ENCODE results near the gene NOD1.
"Not testable (repeated sequence)": the region's sequence is repeated elsewhere in the genome, so short reads cannot be mapped to it uniquely, and the experiment has no call there.

Gene NOD1, protein sequence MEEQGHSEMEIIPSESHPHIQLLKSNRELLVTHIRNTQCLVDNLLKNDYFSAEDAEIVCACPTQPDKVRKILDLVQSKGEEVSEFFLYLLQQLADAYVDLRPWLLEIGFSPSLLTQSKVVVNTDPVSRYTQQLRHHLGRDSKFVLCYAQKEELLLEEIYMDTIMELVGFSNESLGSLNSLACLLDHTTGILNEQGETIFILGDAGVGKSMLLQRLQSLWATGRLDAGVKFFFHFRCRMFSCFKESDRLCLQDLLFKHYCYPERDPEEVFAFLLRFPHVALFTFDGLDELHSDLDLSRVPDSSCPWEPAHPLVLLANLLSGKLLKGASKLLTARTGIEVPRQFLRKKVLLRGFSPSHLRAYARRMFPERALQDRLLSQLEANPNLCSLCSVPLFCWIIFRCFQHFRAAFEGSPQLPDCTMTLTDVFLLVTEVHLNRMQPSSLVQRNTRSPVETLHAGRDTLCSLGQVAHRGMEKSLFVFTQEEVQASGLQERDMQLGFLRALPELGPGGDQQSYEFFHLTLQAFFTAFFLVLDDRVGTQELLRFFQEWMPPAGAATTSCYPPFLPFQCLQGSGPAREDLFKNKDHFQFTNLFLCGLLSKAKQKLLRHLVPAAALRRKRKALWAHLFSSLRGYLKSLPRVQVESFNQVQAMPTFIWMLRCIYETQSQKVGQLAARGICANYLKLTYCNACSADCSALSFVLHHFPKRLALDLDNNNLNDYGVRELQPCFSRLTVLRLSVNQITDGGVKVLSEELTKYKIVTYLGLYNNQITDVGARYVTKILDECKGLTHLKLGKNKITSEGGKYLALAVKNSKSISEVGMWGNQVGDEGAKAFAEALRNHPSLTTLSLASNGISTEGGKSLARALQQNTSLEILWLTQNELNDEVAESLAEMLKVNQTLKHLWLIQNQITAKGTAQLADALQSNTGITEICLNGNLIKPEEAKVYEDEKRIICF

DNA sequence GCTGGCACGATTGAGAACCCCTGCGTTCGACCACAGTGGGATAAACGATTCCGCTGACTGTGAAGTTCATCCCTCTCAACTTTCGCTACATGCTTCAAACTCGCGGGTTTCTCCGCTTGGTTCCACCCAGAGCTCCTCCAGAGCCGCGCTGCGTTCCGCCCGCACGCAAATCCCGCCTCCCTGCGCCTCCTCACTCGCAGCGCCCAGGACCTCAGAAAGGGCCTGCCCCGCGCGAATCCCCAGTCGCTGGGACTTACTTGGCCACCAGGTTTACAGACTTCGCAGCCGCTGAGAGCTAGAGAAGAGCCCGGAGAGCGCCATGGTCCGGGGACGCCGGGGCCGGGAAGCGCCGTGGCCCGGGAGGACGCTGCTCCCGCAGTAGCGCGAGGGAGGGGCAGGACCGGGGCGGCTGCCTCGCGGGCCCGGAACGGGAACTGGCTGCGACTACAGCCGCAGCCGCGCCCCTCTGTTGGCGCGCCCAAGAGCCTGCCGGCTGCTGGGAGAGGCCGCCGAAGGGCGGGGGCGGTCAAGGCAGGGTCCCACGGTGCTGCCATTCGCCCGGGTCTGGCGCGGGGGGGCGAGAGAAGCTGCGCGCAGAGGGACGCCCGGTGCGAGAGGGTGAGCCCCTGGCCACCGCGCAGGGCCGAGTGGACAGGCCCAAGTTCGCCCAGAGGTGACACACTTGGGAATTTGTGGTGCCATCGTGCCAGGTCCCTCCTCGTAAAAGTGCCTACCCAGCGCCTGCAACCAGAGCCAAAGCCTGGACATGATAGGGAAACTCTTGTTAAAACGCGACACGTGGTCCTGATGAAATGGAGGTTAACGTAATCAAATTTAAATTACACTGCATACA lies at the start of gene NOD1:
Gene NOD1, minus strand, starts transcription at position 436 of the 853 bp plus-strand sequence. CDS start 21,863 bp downstream, outside the sequence.
- DNase-seq (ENCODE audit: low read depth in 2 of 2): peak; percentile 33 to 42

DNA sequence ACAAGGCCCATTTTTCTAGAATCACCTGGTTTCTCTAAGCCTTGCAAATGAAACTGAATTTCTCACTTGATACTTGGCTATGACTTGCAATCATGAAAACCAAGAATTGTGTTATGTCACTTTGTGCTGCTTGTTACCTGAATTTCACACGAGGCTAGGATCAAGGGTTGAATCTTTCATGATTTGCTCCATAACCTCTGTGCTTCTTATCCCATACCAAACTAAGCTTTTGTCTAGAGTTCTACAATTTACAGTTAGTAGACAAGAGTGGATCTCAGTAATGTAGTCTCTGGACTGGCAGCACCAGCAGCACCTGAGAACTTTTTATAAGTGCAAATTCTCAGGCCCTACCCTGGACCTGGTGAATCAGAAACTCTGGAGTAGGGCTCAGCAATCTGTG lies 48.7 kb upstream of the NOD1 start:
- DNase-seq (ENCODE audit: low read depth in 2 of 2): not testable (repeated sequence)

DNA sequence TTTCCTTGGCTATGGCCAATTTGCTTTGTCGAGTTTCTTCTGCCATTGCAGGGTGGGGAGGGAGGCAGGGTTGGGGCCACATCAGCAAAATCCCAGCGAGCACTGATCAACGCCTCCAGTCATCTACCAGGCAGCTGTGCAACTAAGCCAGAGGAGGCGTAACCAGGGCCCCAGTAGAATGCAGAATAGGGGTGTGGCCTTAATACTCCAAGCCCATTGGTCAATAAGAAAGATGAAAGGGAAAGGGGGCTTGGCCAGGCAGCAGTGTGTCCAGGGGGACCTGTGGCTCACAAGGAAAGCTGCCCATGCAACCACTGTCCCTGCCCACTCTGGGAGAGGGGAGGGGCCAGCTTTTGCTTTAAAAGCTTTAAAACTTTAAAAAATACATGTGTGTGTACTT lies 47.6 kb upstream of the NOD1 start:
- DNase-seq (ENCODE audit: low read depth in 2 of 2): no peak

DNA sequence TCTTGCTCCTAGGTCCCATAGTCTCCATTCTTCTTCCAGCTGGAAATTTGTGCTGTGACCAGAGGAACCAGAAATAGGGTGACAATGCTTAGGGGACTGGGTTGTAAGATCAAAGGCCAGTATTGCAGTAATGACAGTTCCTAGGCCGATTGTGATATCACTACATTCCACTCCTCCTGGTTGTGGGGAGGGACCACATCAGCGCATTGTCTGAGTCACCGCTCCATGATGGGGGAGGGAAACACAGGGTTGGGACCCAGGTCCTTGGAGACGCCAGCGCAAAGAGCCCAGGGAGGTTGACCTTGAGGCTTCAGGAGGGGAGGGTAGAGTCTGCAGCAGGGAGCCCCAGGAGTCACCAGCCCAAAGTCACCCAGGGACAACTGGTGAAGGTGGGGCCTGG lies 46.8 kb upstream of the NOD1 start:
- DNase-seq (ENCODE audit: low read depth in 2 of 2): no peak

DNA sequence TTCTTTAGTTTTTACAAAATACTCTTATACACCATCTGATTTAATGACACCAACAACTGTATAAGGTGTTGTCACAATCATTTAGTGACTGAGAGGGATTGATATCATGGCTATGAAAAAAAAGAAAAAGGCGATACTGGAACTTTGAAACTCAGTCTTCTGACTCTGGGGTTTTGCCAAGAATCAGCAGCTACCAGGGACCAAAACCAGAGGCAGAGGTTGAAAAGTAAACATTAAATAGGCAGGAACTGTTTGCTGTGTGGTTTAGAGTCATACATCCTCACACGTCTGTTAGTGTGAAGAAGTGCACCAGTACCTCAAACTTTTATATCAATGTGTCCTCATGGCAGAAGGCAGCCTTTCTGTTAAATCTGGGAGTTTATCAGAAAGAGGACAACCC lies 46.0 kb upstream of the NOD1 start:
- DNase-seq (ENCODE audit: low read depth in 2 of 2): no peak

DNA sequence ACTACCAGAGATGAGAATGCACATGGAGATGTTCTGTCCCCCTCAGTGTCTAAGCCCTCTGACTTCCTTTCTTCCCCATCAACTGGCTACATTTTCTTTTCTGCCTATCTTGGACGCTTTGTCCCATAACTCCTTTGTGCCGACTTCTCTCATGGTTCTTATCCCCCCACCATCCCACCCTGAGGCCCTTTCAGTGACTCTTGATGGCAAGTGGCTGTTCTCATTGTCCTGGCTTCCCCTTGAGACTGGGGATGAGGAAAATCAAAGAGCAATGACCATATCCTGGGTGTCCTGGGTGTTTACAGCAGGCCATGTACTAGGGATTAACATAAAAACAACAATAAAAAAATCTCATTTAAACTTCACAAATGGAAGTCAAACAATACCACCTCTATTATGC lies 44.9 kb upstream of the NOD1 start:
- DNase-seq (ENCODE audit: low read depth in 2 of 2): no peak

DNA sequence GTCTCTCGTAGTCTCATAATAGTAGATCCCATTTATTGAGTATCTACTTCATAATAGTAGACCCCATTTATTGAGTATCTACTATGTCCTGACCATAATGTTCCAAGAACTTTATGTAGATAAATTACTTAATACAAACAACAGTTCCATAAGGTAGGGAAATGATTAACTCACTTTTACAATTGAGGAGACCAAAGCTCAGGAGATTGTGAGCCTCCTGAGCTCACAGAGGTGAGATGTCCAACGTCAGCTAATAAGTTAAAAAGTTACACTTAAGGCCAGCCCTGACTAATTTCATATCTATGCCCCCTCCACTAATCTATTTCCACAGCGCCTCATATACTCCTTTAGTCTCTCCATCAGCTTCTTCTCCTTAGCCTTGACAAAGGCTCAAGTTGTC lies 43.6 kb upstream of the NOD1 start:
- DNase-seq (ENCODE audit: low read depth in 2 of 2): no peak

DNA sequence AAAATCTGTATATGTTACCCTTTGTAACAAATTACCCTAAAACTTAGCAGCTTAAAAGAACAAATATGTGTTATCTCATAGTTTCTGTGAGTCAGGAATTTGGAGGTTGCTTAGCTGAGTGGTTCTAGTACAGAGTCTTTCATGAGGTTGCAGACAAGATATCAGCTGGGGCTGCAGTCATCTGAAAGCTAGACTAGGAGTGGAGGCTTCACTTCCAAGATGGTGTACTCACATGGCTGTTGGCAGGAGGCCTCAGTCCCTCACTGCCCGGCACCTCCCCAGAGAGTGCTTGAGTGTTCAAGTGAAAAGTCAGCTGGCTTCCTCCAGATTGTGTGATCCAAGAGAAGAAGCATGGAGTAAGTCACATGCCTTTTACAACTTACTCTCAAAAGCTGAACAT lies 42.9 kb upstream of the NOD1 start:
- no peak for DNase-seq (ENCODE audit: low read depth in 2 of 2)

DNA sequence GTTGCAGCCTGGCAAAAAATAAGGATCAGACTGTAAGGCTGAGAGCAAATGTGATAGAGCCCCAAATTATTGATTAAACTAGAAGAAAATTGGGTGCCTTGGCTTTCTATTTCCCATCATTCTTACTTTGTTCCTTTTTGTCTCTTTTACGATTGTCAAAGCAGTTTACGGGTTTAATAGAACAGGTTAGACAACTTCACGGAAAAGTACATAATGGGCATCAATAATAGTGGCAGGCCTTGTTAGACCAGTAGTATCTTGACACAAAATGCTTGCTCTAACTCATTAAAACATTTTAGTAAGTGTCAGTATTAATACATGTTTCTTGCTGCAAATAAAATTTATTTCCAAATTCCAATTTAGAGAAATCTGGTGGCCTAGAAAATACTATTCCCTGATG lies 40.5 kb upstream of the NOD1 start:
- DNase-seq (ENCODE audit: low read depth in 2 of 2): no peak

DNA sequence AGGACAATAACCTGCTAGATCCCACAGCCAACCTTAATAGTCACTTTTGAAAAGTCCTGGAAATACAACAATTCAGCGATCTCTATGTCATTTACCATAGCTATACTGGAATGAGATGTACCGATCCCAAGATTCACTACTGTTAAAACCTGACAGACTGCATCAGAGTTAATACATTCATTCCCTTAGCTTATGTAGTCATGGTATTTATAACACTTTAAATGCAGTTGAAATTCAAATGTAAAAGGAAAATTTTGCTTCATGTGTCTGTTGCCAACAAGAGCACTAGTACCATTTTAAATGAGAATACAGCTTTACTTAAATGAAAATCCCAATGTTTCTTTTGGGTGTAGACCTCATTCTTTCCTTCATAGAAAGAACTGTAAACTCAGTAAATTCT lies 37.2 kb upstream of the NOD1 start:
- DNase-seq (ENCODE audit: low read depth in 2 of 2): no peak

DNA sequence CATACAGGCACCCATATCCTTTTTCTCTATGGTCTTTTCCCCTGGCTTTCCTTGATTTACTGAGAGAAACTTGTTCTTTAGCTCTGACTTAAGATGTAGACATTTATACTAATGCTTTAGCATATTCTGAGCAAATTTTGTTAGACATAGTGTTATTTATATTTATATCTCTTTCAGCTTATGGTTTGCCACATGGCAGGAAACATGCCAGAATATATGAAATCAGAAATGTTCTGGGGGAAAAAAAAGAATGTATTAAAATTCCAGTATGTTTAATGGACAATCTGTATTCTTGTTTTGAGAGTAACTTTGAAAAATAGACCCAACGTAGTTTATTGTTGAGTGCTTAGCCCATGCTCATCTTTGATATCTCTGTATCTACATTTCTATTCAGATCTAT lies 36.2 kb upstream of the NOD1 start:
- no peak for DNase-seq (ENCODE audit: low read depth in 2 of 2)

DNA sequence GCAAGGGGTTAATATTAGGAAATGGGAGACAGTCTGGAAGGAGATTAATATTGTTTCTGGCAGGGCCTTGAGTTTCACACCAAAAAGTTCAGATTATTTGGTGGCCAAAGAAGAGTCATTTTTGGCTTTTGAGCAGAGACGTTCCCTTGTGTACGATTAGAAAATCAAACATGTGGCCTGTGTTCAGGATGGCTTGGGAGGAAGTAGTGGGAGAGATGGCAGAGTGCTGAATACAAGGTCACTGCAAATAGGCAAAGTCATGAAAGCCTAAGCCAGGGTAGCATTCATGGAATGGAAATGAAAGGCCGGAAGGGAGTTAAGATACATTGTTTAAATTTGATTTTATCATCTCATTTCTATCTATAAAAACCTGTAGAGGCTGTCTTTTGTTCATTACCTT lies 35.6 kb upstream of the NOD1 start:
- DNase-seq (ENCODE audit: low read depth in 2 of 2): no peak

DNA sequence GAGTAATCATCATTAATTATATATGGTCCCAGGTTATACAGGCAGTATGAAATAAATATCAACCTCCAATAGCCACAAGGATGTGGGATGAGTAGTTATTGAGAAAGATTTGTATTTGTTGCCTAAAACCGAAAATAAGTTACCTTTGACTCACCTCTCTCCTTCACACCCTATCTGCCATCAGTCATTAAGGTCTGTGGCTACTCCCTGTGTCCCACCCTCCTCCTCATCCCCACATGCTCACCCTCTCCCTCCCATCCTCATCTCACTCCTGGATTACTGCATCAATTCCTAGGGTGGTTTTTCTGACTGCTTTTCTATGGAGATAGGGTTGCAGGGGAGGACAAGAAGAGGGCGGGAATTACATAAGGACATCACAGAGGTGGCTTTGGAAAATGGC lies 35.2 kb upstream of the NOD1 start:
- DNase-seq (ENCODE audit: low read depth in 2 of 2): no peak

DNA sequence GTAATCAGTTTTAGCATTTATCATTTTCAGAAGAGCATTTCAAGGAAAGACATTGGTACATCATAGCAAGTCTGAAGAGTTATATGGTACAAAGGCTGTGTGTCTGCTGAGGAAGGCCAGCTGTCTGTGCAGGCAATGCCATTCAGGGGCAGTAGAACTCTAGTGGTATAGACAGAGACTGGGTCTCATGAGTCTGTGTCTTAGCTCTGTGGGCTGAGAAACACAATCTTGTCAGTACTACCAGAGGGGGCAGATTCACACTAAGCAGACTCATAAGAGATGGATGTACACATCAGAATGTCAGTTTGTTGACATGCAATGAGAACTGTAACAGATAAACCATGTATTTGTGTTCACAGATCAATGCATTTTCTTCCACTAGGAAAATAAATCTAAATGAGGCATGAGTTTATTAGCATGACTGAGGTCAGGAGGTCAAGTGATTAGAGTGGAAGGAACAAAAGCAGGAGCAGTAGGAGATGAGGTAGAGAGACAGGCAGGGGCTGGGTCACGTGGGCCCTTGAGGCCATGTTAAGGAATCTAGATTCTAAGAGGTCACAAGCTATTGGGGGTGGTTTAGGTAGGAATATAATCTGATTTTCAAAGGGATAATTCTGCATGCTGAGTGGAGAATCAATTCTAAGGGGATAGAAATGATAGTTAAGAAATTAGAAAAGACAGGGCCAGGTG lies 33.5 kb upstream of the NOD1 start:
- no peak for DNase-seq (ENCODE audit: low read depth in 2 of 2)

DNA sequence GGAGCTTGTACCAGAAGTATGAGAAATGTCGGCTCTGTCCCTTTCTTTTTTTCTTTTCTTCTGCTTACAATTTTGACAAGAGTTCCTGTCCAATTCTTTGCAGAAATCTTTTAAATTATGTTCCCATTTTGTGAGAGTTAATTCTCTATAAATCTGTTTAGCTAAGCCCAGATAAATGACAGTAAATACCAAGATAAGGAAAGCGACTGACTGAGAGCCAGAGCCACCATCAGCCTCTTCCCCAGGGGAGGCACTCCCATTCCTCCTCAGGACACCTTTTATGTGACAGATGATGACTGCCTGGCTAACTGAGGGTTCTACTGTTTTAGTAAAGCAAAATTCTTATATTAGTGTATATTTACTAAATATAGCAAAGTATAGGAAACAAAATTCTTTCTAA lies 32.9 kb upstream of the NOD1 start:
- DNase-seq (ENCODE audit: low read depth in 2 of 2): no peak

DNA sequence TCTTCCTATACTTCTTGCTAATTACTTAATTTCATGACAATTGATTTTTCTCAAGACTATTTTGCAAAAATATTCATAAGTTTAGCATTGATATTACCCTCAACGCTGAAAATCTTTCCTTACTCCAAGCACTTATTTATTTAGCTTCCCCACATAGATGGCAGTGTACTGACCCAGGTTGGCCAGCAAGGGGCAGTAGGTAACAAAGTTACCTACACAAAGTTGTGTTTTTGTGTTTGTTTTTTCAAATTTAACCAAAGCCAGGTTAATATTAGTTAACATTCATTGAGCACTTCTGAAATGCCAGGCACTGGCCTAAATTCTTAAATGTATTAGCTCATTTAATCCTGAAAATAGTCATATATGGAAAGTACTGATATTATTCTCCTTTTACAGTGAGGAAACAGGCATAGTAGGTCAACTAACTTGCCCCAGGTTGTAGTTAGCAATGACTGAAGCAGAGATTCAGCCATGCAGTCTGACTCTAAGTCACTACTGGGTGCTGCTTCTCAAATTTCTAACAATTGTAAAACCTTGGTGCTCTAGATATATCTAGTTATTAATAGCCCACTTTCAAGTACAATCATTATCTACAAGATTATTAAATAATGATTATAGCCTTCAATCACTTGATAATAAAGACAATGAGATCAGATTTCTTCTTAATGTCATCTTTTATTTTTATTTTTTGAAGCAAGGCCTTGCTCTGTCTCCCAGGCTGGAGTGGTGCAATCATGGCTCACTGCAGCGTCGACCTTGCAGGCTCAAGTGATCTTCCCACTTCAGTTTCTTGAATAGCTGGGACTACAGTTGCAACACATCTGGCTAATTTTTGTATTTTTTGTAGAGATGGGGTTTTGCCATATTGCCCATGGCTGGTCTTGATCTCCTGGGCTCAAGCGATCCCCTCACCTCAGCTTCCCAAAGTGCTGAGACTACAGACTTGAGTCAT lies 31.8 kb upstream of the NOD1 start:
- no peak for DNase-seq (ENCODE audit: low read depth in 2 of 2)

DNA sequence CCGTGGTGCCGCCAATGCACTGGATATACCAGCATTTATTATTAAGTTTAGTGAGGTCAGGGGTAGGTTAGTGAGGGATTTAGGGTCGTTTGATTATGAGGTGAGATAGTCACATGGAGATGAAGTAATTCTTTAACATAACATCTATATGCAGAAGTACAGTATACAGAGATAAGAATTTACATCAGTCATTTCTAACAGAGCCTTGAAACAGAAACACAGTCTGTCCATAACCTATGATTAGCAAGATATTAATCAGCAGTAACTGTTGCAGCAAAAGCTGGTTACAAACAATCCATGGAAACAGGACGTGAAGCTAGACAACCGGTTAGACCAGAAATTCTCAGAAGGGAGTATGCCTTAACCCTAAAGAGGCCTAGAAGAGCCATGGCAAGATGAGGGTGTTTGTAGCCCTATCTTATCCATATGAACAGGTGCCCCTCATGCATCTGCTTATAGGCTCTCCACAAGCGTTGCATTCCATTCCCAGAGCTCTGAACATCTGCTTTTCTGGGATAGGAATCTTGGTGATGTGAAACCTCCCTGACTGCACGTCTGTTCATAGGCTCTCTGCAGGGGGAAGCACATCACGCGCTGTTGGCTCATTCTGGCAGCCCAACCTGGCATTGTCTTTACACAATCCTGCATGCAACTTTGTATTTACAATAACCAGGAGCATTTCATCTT lies 30.7 kb upstream of the NOD1 start:
- not testable (repeated sequence) for DNase-seq (ENCODE audit: low read depth in 2 of 2)

DNA sequence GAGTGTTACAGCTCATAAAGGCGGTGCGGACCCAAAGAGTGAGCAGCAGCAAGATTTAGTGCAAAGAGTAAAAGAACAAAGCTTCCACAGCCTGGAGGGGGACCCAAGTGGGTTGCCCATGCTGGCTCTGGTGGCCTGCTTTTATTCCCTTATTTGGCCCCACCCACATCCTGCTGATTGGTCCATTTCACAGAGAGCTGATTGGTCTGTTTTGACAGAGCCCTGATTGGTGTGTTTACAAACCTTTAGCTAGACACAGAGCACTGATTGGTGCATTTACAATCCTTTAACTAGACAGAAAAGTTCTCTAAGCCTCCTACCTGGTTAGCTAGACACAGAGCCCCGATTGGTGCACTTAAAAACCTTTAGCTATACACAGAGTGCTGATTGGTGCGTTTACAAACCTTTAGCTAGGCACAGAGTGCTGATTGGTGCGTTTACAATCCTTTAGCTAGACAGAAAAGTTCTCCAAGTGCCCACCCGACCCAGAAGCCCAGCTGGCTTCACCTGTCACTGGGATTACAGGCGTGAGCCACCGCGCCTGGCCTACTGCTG lies 28.8 kb upstream of the NOD1 start:
- DNase-seq (ENCODE audit: low read depth in 2 of 2): not testable (repeated sequence)

DNA sequence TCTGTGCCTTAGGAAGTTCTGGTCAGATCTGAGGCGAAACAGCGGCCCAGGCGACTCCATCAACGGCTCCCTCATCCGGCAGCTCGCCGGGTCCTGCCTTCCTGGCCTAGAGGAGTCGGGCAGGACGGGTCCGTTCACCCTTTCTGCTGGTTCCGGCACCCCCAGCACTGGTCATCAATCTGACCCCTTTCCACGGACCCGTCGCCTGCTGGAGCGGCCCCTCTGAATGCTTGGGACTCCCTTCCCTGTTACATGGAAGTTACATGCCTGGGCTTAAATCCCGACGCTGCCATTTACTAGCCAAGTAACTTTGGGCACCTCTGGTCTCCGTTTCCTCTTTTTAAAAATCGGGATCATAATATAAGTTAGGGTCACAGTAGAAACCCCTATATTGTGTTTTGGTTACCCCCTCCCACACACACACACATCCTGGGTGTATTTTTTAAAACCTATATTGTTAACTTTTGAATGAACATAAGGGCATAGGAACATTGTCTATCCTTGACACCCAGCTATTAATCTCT lies 26.7 kb upstream of the NOD1 start:
- DNase-seq (ENCODE audit: low read depth in 2 of 2): no peak
